ENCODE measurements around the gene HDAC4.

- no peak for TF ChIP-seq CTCF (IDR thresholded peaks at IDR 0.05)
- no peak for TF ChIP-seq POLR2A (IDR thresholded peaks at IDR 0.05)
Observed at GRCh38 chr2:239077260-239077659, 323.6 kb downstream of the HDAC4 start.
